Inflammatory macrophage treated with lipopolysaccharide for 1 hour (primary cell): Measurements from ENCODE around the gene MBLAC2.

ENCODE experiments used
- DNase-seq, 2 donors: peaks; one replicate each; pipeline ENCODE4 v3.0.0-alpha.2; 2020 to 2022

MBLAC2 gene

GRCh38 chr5:90446961-90447360 is 27.6 kb downstream of the MBLAC2 start:
- no peak for DNase-seq

- DNase-seq, result no peak
Observed at GRCh38 chr5:90440644-90441043, 33.9 kb downstream of the MBLAC2 start.

GRCh38 chr5:90438100-90438499 is 36.5 kb downstream of the MBLAC2 start:
- DNase-seq, result no peak

GRCh38 chr5:90437663-90438062 is 36.9 kb downstream of the MBLAC2 start:
- DNase-seq, result no peak

- peak in 1 of 2 donors; percentile 30 for DNase-seq
Observed at GRCh38 chr5:90434116-90434714, 40.4 kb downstream of the MBLAC2 start.

GRCh38 chr5:90424245-90424644 is 50.3 kb downstream of the MBLAC2 start:
- DNase-seq, result no peak

GRCh38 chr5:90421136-90421535 is 53.4 kb downstream of the MBLAC2 start:
- no peak for DNase-seq

GRCh38 chr5:90418214-90418613 is 56.4 kb downstream of the MBLAC2 start:
- DNase-seq, result no peak

GRCh38 chr5:90410178-90410762 is 64.3 kb downstream of the MBLAC2 start:
- DNase-seq, result peak in 1 of 2 donors; percentile 3

- DNase-seq, result peak; percentile 94 to 99
Observed at GRCh38 chr5:90409318-90410177, 65.0 kb downstream of the MBLAC2 start, which contains the start of gene CETN3. CETN3 (minus strand) TSS chr5:90409756; CDS start chr5:90409661, 95 bp downstream.

GRCh38 chr5:90408571-90409317 is 65.8 kb downstream of the MBLAC2 start:
- no peak for DNase-seq
